ENCODE data around the gene PEX5L. TPM values are rescaled to one million over a fixed set of nuclear protein-coding genes. Genes with fewer than 3 reads are reported as not detected.

Gene PEX5L
- total RNA-seq, 4 donors from 2014 or later = 0.16 TPM; not detected in 3

- Histone ChIP-seq H3K36me3 (no peaks in the 10 kb centered on the region), H3K4me3 (no peak overlapping the region), H3K27me3 (no peaks in the 10 kb centered on the region), H3K27ac (no peak overlapping the region), H3K9me3 (no peaks in the 10 kb centered on the region), H3K4me1 (no peaks in the 10 kb centered on the region)
- TF ChIP-seq POLR2A (IDR thresholded peaks at IDR 0.05) = no peak
- TF ChIP-seq POLR2AphosphoS5 (IDR thresholded peaks at IDR 0.05) = no peak
- no peak for TF ChIP-seq CTCF (IDR thresholded peaks at IDR 0.05)
- no peak for TF ChIP-seq EP300 (IDR thresholded peaks at IDR 0.05)
- 69% methylated on average over 3 of the region's 3 CpGs for WGBS
- DNase-seq (ENCODE audit: low spot score in 2 of 2) = no peak
These were observed 109.5 kb downstream of the PEX5L start for GRCh38 chr3:179927191-179927590.

GRCh38 chr3:179921951-179922350 is 114.8 kb downstream of the PEX5L start:
- no peaks in the 10 kb centered on the region for H3K36me3 ChIP-seq
- TF ChIP-seq EP300 (IDR thresholded peaks at IDR 0.05) (no peak), CTCF (IDR thresholded peaks at IDR 0.05) (no peak), POLR2AphosphoS5 (IDR thresholded peaks at IDR 0.05) (no peak)
- no peaks in the 10 kb centered on the region for H3K4me1 ChIP-seq
- no peaks in the 10 kb centered on the region for H3K27me3 ChIP-seq
- DNase-seq (ENCODE audit: low spot score in 2 of 2) = no peak
- 38% methylated on average over 3 of the region's 3 CpGs for WGBS
- no peak overlapping the region for H3K27ac ChIP-seq
- no peaks in the 10 kb centered on the region for H3K9me3 ChIP-seq
- H3K4me3 ChIP-seq = no peak overlapping the region

- no peaks in the 10 kb centered on the region for H3K9me3 ChIP-seq
- no peak overlapping the region for H3K27ac ChIP-seq
- no peak for DNase-seq (ENCODE audit: low spot score in 2 of 2)
- H3K4me1 ChIP-seq = no peaks in the 10 kb centered on the region
- no peaks in the 10 kb centered on the region for H3K36me3 ChIP-seq
- no peaks in the 10 kb centered on the region for H3K27me3 ChIP-seq
- WGBS = 62% methylated on average over 4 of the region's 4 CpGs
- H3K4me3 ChIP-seq = no peak overlapping the region
- TF ChIP-seq POLR2A (IDR thresholded peaks at IDR 0.05) (no peak), CTCF (IDR thresholded peaks at IDR 0.05) (no peak), EP300 (IDR thresholded peaks at IDR 0.05) (no peak), POLR2AphosphoS5 (IDR thresholded peaks at IDR 0.05) (no peak)
These were observed 115.2 kb downstream of the PEX5L start for GRCh38 chr3:179921500-179921899.

GRCh38 chr3:179907784-179908482 is 128.8 kb downstream of the PEX5L start:
- TF ChIP-seq EP300 (IDR thresholded peaks at IDR 0.05) = no peak
- Histone ChIP-seq H3K27ac (no peak overlapping the region), H3K27me3 (no peaks in the 10 kb centered on the region), H3K4me3 (no peak overlapping the region), H3K4me1 (no peaks in the 10 kb centered on the region), H3K36me3 (no peaks in the 10 kb centered on the region), H3K9me3 (no peaks in the 10 kb centered on the region)
- 71% methylated on average over 4 of the region's 4 CpGs for WGBS
- DNase-seq (ENCODE audit: low spot score in 2 of 2) = no peak

GRCh38 chr3:179902061-179902460 is 134.7 kb downstream of the PEX5L start:
- Histone ChIP-seq H3K9me3 (no peaks in the 10 kb centered on the region), H3K4me3 (no peak overlapping the region), H3K27me3 (peaks cover 3% of the 10 kb centered on the region), H3K27ac (no peak overlapping the region), H3K4me1 (no peaks in the 10 kb centered on the region), H3K36me3 (no peaks in the 10 kb centered on the region)
- TF ChIP-seq EP300 (IDR thresholded peaks at IDR 0.05) (no peak), CTCF (IDR thresholded peaks at IDR 0.05) (no peak), POLR2A (IDR thresholded peaks at IDR 0.05) (no peak), POLR2AphosphoS5 (IDR thresholded peaks at IDR 0.05) (no peak)
- 69% methylated on average over 10 of the region's 10 CpGs for WGBS
- no peak for DNase-seq (ENCODE audit: low spot score in 2 of 2)

- DNase-seq (ENCODE audit: low spot score in 2 of 2) = no peak
- no peaks in the 10 kb centered on the region for H3K9me3 ChIP-seq
- 12% methylated on average over 2 of the region's 2 CpGs for WGBS
- H3K27me3 ChIP-seq = peaks cover 3% of the 10 kb centered on the region
- no peaks in the 10 kb centered on the region for H3K36me3 ChIP-seq
- H3K27ac ChIP-seq = no peak overlapping the region
- TF ChIP-seq POLR2AphosphoS5 (IDR thresholded peaks at IDR 0.05) (no peak), POLR2A (IDR thresholded peaks at IDR 0.05) (no peak), CTCF (IDR thresholded peaks at IDR 0.05) (no peak), EP300 (IDR thresholded peaks at IDR 0.05) (no peak)
- no peaks in the 10 kb centered on the region for H3K4me1 ChIP-seq
- H3K4me3 ChIP-seq = no peak overlapping the region
These were observed 138.7 kb downstream of the PEX5L start for GRCh38 chr3:179898024-179898423.

All from suprapubic skin (tissue), 4 donors.